ENCODE measurements around the gene DAZAP2. TPM values are rescaled to one million over a fixed set of nuclear protein-coding genes. Genes with fewer than 3 reads are reported as not detected.

The DAZAP2 gene
- total and polyA plus RNA-seq, 2 of the 13 experiments (the other 11 are each of a cell fraction or from before 2014, with no cell fraction given), result 64.5 to 222 TPM

- TF ChIP-seq SMC3 (IDR thresholded peaks at IDR 0.05; ENCODE audit: low read length) (peak; percentile 62), BORCS8-MEF2B (CRISPR knock-in tag; IDR thresholded peaks at IDR 0.05) (peak; percentile 16; the same call in 1 of the 2 replicates), SALL1 (CRISPR knock-in tag; IDR thresholded peaks at IDR 0.05) (no peak), ZHX1 (CRISPR knock-in tag; IDR thresholded peaks at IDR 0.05; ENCODE audit: low read depth) (no peak; the same call in 1 of the 2 replicates), JUN (CRISPR knock-in tag; IDR thresholded peaks at IDR 0.05) (no peak), POLR2G (IDR thresholded peaks at IDR 0.05; ENCODE audit: low read depth, low read length) (0 out of 2 replicates have a peak, but pooled peaks have one; percentile 4), ZNF703 (CRISPR knock-in tag; IDR thresholded peaks at IDR 0.05; ENCODE audit: borderline replicate concordance) (no peak), ZNF615 (CRISPR knock-in tag; IDR thresholded peaks at IDR 0.05; ENCODE audit: borderline replicate concordance) (no peak), SMARCE1 (IDR thresholded peaks at IDR 0.05; ENCODE audit: borderline replicate concordance) (no peak), SP5 (CRISPR knock-in tag; IDR thresholded peaks at IDR 0.05; ENCODE audit: borderline replicate concordance, low read depth) (peak; percentile 24; the same call in 1 of the 2 replicates), MBNL3 (CRISPR knock-in tag; conservative IDR thresholded peaks at IDR 0.05) (no peak), MEIS1 (CRISPR knock-in tag; IDR thresholded peaks at IDR 0.05; ENCODE audit: borderline replicate concordance) (0 out of 2 replicates have a peak, but pooled peaks have one; percentile 38), ZNF670 (CRISPR knock-in tag; IDR thresholded peaks at IDR 0.05; ENCODE audit: borderline replicate concordance) (no peak), ADNP (CRISPR knock-in tag; IDR thresholded peaks at IDR 0.05) (no peak), ZNF160 (CRISPR knock-in tag; IDR thresholded peaks at IDR 0.05) (no peak), ZNF790 (CRISPR knock-in tag; IDR thresholded peaks at IDR 0.05; ENCODE audit: borderline replicate concordance) (peak; percentile 67; the same call in 1 of the 2 replicates), RBFOX2 (IDR thresholded peaks at IDR 0.05; ENCODE audit: low read depth, low read length) (peak; percentile 48), RFX1 (IDR thresholded peaks at IDR 0.05) (no peak)
- TF ChIP-seq, protein P1, sequence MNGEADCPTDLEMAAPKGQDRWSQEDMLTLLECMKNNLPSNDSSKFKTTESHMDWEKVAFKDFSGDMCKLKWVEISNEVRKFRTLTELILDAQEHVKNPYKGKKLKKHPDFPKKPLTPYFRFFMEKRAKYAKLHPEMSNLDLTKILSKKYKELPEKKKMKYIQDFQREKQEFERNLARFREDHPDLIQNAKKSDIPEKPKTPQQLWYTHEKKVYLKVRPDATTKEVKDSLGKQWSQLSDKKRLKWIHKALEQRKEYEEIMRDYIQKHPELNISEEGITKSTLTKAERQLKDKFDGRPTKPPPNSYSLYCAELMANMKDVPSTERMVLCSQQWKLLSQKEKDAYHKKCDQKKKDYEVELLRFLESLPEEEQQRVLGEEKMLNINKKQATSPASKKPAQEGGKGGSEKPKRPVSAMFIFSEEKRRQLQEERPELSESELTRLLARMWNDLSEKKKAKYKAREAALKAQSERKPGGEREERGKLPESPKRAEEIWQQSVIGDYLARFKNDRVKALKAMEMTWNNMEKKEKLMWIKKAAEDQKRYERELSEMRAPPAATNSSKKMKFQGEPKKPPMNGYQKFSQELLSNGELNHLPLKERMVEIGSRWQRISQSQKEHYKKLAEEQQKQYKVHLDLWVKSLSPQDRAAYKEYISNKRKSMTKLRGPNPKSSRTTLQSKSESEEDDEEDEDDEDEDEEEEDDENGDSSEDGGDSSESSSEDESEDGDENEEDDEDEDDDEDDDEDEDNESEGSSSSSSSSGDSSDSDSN (CRISPR knock-in tag; IDR thresholded peaks at IDR 0.05), result peak; percentile 91
- TF ChIP-seq, protein P2, sequence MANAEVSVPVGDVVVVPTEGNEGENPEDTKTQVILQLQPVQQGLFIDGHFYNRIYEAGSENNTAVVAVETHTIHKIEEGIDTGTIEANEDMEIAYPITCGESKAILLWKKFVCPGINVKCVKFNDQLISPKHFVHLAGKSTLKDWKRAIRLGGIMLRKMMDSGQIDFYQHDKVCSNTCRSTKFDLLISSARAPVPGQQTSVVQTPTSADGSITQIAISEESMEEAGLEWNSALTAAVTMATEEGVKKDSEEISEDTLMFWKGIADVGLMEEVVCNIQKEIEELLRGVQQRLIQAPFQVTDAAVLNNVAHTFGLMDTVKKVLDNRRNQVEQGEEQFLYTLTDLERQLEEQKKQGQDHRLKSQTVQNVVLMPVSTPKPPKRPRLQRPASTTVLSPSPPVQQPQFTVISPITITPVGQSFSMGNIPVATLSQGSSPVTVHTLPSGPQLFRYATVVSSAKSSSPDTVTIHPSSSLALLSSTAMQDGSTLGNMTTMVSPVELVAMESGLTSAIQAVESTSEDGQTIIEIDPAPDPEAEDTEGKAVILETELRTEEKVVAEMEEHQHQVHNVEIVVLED (CRISPR knock-in tag; IDR thresholded peaks at IDR 0.05; ENCODE audit: borderline replicate concordance), result no peak
- TF ChIP-seq, protein P3, sequence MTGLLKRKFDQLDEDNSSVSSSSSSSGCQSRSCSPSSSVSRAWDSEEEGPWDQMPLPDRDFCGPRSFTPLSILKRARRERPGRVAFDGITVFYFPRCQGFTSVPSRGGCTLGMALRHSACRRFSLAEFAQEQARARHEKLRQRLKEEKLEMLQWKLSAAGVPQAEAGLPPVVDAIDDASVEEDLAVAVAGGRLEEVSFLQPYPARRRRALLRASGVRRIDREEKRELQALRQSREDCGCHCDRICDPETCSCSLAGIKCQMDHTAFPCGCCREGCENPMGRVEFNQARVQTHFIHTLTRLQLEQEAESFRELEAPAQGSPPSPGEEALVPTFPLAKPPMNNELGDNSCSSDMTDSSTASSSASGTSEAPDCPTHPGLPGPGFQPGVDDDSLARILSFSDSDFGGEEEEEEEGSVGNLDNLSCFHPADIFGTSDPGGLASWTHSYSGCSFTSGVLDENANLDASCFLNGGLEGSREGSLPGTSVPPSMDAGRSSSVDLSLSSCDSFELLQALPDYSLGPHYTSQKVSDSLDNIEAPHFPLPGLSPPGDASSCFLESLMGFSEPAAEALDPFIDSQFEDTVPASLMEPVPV (CRISPR knock-in tag; IDR thresholded peaks at IDR 0.05), result no peak
Observed at GRCh38 chr12:51269174-51270066, 30.8 kb downstream of the DAZAP2 start (continued).

All from HepG2 (cell line).